HL-60 (cell line): ENCODE measurements around the gene RFTN1.

Experiments
- CTCF ChIP-seq: IDR thresholded peaks from one replicate; pipeline ENCODE4 v1.5.1; 2011; ENCODE audit warnings: low read length, control low read depth, inconsistent platforms; ENCODE audit not compliant: insufficient read depth
- REST ChIP-seq: IDR thresholded peaks from 2 replicates; pipeline ENCODE4 v1.6.1; 2012; ENCODE audit warnings: low read depth; ENCODE audit not compliant: insufficient replicate concordance

DNA sequence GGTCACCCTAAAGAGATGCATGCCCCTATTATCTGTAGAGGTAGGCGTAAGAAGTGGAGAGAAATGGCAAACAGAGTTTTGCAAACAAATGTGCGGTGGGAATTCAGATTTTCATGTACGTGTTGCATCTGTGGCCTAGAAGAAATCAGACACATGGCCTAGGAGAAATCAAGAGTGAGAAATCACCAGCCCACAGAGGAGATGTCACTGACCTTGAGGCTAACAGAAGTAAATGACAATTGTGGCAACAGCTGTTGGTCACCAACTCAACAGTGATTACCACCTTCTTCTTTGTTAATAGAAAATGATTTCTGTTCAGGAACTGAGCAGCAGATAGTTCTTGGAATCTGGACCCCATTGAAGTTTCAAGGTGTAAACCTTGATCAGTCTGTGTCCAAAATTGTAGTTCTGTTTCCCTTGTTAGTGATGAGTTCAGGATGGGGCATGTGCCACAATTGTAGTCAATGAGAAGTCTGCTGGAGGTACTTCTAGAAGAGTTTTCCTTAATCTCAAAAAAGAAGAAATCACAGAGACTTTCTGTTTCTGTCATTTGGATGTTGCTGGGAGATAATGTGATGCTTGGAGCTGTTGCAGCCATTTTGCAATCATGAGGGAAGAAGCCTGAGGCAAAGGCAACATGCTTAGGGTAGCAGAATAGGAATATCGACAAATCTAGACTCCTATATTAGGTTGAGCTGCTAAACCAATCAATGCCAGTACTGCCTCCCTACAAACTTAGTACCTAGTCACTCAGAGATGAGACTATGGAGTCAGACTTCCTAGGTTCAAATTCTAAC, 34.3 kb upstream of the RFTN1 start:
- TF ChIP-seq CTCF (no peak), REST (no peak)
